HG02623 (cell line): Measurements from ENCODE around the gene ARNT2.
"Not testable (repeated sequence)": the region's sequence is repeated elsewhere in the genome, so short reads cannot be mapped to it uniquely, and the experiment has no call there.

ENCODE experiments used
- ATAC-seq: cut with Tn5 transposase; IDR thresholded peaks from one replicate; pipeline ENCODE4 v1.9.1; 2021; ENCODE audit warnings: moderate library complexity; ENCODE audit not compliant: unreplicated experiment

Gene ARNT2

DNA sequence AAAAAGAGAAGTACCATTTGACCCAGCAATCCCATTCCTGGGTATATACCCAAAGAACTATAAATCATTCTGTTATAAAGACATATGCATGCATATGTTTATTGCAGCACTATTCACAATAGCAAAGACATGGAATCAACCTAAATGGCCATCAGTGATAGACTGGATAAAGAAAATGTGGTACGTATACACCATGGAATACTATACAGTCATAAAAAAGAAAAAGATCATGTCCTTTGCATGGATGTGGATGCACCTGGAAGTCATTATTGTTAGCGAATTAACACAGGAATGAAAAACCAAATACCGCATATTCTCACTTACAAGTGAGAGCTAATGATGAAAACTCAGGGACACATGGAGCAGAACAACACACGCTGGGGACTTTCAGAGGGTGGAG lies 106.8 kb downstream of the ARNT2 start:
- not testable (repeated sequence) for ATAC-seq

DNA sequence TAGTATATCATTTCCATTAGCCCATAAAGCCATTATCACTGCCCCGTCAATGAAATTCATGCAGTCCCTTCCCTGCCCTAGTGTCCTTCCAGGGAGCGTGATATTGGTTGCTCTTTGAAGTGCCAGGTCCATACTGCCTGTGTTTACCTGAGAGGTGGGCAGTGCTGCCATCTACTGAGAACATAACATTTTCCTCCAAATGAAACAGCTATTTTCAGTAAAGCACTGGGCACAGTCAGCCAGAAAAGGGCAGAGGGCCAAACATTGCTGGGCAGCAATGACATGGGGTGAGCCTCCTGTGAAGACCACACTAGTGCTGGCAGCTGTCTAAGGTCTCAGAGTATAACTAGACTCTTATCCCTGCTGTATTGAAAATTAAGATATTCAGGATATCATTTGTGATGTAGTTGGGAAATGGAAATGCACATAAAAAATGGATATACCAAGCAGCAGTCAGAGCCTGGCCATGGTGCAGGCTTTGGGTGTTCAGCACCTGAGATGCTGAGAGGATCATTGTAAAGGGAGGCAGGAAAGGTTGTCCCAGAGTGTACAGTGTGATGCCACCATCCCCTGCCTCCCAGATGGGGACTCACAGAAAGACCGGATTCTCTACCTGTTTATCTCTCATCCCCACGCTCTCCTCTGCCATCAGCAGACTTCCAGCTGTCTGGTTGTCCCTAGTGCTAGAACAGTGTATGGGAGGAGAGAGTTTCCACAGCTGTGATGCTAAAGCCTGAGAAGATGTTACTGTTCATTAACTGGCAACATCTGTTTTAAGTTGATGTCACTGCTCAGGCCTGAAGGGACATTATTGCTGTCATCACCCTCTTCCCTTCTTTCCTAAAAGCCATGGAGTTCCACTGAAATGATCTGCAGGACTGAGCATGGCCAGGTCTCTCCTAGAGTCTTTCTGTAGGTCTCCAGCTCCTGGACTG lies 108.8 kb downstream of the ARNT2 start:
- no peak for ATAC-seq

DNA sequence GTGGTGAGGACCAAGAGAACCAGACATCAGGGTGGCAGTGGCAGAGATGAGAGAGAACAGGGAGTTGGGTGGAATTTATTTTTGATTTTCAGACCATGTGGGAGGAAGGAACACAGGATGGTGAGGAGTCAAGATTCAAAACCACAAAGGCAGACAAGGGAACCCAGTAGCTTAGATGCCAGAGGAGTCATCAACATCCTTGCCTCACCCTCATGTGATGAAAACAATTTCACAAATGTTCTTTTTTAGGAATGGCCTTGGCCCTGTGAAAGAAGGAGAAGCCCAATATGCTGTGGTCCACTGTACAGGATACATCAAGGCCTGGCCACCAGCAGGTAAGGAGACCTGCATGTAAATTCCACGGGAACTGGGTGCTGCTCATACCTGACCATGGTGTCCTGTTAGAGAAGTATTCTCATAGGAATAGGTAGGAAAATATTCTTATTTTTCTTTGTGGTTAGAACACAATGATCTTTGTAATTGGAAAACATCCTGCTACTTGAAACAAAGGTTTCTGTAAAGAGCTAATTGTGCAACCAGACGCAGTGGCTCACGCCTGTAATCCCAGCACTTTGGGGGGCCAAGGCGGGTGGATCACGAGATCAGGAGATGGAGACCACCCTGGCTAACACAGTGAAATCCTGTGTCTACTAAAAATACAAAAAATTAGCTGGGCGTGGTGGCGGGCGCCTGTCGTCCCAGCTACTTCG lies 110.0 kb downstream of the ARNT2 start:
- ATAC-seq: no peak

DNA sequence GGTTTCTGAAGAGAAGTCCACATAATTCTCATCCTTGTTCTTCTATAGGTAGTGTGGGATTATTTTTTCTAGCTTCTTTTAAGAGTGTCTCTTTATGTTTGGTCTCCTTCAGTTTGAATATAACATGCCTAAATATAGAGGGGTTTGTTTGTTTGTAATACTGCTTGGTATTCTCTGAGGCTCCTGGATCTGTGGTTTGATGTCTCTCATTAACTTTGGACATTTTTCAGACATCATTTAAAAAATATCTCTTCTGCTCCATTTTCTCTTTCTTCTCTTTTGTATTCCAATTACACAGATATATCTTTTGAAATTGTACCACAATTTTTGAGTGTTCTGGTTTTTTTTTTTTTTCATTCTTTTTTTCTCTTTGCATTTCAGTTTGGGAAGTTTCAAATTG lies 113.1 kb downstream of the ARNT2 start:
- ATAC-seq: no peak

DNA sequence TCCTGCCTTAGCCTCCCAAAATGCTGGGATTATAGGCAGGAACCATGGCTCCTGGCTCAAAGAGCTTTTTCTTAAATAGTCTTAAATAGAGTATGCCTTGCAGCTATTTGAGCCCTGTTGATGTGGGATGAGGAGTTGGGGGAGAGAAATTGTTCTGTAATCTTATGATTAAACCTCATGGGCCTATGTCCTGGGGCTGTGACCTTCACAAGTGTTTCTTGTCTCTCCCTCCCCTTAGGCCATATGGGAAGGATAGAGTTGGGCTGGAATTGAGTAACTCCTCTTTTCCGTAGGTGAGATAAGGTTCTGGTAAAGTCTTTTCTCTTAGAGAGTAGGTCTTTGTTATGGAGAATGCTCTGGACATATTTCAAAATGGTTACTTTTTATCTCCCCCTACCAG lies 114.3 kb downstream of the ARNT2 start:
- ATAC-seq: no peak

DNA sequence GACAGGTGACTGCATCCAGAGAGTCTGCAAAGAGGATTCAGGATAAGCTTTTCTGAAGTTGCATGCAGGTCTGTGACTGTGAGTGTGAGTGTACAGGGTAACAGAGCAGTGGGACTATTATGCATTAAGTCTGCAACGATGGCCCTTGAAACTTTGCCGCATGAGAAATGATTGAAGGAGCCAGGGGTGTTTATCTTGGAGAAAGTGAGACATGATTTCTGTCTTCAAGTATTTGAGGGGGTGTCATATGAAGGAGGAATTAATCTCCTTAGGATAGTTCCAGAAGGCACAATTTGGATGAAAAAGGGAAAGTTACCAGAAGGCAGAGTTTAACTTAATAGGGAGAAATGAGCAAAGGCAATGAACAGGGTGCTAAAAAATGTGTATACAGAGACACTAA lies 119.6 kb downstream of the ARNT2 start:
- no peak for ATAC-seq

DNA sequence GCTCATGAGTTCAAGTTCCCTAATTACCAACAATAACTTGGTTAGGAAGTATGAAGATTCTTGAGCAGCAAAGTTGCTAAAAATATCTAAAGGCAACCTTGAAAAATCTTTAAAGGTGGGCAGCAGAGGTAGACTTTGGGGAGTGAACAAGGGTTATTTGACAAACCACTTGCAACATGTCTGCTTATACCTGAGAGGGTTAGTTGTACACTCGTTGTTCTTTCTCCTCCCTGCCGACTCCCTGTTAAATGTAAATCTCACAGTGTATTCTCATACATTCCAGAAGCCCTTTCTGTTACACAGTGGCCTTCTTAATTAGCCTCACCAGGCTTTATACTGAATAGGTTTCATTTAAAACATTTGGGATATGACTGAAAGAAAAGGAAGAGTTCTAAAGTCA lies 121.7 kb downstream of the ARNT2 start:
- ATAC-seq: no peak

DNA sequence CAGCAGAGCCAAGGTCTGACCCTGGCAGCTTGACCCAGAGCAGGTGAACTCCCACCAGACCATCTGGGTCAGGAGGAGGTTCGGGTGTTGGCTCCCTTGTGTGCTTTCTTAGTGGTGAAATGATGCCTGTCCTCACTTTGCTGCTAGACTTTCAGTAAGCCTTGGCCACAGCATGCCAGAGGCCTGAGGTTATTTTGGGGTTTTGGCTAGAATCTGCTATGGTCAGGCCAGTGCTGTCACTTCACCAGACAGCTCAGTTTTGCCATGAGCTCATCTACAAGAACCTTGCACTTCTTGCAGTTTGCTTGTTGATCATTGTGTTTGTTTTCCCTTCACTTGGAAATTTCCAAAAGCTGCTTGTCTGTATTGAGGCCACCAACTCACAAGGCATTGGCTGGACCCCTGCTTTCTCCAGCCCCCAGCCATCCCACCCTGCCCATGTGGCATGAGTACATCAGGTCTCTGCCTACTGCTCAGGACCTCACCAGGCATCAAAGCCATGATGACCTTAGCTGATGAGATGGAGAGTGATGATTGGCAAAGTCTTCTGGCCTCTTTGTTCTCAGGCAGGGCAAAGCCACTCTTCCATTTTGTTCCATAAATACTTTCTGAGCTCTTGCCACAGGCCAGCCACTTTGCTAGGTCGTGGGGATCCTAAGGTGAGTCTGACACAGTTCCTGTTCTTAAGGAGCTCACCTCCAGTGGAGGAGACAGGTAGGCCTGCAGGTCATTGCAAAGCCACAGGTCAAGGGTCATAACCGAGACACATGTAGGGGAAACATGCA lies 122.6 kb downstream of the ARNT2 start:
- no peak for ATAC-seq

DNA sequence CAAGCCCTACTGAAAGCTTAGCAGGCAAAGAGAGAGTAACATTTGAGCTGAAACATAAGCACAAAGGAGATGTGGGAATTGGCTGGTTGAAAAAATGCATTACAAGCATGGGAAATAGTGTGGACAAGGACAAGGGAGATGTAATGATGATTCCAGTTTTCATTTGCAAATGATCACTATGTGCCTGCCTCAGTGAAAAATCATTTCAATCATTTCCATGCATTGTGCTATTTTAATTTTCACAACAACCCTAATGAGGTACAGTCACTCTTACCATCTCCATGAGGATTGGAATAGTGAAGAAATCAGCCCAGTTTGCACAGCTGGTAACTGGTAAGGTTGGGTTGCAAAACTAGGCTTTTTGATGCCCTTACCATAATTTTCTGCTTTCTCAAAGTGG lies 123.2 kb downstream of the ARNT2 start:
- ATAC-seq: no peak

DNA sequence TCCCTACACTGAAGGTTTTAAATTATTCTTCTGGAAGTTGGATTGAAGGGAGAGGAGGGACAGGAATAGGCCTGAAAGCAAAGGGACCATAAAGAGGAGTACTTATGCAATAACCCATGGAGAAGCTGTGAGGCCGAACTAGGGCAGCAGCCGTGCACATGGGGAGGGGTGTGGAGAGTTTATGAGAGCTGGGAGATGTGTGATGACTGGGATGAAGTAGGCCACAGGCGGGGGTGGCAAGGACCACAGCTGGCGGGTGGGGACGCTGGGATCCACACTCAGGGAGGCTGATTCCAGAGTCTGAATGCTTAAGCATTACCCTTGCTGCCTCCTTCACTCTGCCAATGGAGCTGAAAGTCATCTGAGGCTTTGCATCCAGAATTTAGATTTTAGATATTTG lies 123.8 kb downstream of the ARNT2 start:
- no peak for ATAC-seq

DNA sequence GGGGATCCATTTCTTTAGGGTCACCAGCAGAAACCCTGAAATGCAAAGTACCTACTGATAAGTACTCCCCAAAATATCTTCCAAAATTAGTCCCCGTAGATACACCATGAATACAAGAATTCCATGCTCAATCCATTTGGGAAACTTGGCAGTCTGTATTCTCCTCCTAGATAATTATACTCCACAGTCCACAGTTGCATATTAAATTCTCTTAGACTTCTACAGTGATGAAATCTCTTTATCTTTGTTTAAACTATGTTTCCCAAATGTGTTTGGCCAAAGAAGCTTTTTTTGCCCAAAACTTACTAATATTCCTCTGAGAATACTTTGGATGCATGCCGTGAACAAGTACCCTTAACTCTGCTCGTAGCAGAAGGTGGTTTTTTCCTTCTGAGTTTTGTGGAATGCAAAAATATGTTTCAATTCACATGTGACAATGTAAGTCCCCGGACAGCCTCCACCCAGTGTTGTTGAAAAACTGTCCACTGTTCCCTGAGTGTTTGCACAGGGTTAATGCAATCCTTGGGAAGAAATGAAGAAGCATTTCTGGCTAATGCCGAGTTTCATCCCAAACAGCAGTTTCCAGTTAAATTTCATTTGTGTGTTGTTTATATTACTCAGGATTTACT lies 126.7 kb downstream of the ARNT2 start:
- ATAC-seq: no peak

DNA sequence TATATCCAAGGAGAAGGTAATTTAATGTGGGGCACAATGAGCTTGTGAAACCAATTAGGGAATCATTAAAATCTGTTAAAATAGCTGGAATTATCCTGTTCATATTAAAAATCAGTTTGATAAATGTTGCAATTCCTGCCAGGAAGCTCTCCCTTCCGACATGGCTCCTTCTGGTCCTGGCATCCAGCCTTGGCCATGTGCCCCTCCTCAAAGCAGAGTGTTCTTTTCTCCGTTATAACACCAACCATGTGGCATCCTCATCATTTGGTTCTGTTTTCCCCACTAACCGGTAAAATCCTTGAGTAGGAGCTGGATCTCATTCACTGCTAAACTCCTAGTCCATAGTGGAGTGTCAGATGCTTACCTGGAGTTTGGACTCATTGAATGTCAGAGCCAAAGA lies 127.2 kb downstream of the ARNT2 start:
- ATAC-seq: no peak

DNA sequence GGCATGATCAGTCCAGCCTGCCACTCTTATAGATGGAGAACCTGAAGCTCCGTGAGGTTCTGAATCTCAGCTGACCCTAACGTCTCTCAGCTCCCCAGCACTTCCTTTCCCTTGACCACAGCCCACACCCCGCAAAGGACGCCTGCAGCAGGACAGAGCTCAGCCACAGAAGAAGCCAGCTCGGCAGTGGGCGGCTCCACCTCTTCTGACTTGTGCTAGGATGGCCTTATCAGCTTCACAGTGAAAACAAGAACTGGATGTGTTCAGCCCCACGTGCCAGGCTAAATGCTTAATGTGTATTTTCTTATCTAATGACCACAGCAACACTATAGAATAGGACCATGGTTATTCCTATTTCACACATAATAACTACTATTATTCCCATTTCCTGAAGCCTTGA lies 127.6 kb downstream of the ARNT2 start:
- no peak for ATAC-seq

DNA sequence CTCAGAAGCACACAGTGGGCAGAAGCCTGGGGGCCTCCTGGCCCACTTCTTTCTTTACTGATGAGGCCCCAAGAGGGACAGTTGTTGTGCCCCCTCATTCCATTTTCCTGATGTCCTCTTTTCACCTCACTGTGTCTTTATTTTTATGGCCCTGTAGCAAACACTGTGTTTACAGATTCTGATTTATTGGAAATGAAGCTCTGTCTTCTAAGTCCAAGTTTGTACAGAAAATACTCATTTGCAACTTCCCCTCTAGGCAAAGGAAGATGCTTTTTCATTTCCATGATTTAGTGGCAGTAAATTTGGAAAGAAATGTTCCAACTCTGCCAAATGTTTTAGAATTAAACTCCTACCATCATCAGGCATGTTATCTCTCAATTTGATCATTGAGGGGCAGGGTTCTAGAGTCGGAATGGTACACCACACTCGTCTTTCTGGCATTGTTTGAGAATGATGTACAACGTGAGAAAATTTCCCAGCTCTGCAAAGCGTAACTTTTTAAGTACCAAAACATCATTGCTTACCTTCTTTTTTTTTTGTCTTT lies 129.7 kb downstream of the ARNT2 start:
- no peak for ATAC-seq

DNA sequence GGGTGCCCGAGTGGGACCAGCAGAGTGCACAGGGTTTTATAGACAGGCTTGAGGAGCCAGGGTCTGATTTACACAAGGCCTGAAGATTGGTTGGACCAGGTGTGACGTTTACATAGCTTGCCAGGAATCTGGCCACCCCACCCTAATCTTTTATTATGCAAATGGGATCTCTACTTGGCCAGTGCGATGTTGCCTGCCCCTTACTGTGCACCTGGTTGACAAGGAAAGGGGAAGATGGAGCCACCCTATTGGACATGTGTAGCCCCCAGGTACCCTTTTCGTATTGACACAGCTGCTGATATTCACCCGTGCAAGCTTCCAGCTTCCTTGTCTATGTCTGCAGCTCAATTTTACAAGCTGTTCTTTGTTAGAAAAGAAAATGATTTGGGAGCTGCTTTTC lies 132.0 kb downstream of the ARNT2 start:
- ATAC-seq: no peak

DNA sequence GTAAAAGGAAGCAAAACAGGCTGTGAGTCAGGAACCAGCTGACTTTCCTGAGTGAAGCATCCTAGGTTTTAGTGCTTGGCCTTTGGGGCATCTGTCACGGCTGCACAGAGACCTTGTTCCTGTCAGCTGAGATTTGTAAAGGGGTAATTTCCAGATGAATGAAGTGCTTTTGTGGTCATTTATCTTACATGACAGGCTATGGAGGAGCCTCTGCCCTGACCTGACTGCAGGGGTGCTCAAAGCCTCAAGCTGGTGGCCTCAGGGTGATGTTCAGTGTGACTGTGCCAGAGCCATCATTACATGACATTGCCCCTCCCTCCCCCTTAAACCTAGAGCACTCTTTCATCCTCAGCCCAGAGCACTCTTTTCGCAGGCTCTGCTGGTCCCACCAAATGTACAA lies 132.5 kb downstream of the ARNT2 start:
- no peak for ATAC-seq

DNA sequence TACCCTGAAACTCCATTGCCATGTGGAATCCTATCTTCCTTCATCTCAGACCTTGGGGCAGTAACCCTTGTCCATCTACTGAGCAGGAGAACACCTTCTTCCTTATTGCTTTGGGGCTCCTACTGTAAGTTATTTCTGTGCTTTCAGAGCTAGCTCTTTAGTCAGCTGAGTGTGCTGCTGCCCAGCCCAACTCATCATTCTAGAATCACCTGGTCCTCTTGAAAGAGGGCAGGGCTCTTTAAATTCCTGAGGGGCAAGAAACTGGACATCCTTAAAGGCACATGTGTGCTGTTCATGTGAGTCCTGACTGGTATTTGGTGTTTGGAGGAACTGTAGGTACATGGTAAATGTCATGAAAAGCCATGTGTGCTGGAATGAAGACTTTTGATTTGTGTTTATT lies 140.9 kb downstream of the ARNT2 start:
- ATAC-seq: no peak

DNA sequence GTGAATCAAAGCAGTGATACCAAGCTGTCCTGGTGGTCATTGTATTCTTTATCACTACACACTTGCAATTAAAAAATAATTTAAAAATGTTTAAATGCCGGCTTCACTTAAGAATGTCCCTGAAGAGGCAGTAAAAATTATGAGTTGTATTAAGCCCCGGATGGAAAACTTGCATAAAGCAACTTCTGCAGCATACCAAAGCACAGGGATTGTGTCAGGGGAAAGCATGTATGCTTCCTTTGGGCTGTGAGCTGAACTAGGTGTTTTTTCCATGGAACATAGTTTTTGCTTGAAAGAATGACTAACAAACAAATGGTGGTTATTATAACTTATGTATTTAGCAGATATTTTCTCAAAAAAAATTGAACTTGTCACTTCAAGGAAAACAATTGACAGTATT lies 143.1 kb downstream of the ARNT2 start:
- ATAC-seq: no peak

DNA sequence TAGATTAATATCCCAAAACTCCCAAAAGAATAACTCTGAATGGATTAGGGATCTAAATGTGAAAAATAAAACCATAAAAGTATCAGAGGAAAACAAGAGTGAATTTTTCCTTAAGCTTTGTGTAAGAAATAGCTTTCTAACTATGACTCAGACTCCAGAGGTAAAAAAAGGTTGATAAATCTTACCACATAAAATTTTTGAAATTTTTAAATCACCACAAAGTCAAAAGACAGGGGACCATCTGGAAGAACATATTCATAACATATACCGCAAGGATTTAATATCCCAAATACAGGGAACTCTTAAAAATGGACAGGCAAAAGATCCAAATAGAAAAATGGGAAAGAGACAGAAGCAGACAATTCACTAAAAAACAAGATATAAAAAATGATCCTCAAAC lies 145.0 kb downstream of the ARNT2 start:
- ATAC-seq: no peak

DNA sequence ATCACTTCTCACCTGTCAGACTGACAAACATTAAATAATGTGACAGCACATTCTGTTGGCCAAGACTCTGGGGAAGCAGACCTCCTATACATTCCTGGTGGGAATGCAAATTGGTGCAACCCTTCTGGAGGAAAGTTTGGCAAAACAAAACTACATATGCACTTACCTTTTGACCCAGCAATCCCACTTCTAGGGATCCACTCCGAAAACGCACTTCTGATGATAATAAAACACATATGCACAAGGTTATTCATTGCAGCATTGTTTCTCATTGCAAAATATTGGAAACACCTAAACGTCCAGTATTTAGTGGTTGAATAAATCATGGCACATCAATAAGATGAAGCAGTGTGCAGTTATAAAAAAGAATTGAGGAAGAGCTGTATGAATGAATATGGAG lies 145.5 kb downstream of the ARNT2 start:
- ATAC-seq: no peak
